OCI-LY1 (cell line): ENCODE measurements around the gene CDC14B.

Experiments used
- H2AFZ ChIP-seq: fragments of 200-600 bp; sonication (generic), shearing (Covaris generic); 2 replicates; pipeline ENCODE4 v1.6.0; 2014; ENCODE audit warnings: antibody characterized with exemption, mild to moderate bottlenecking, low read length
- H3F3A ChIP-seq: fragments of 200-600 bp; sonication (generic), shearing (Covaris generic); 2 replicates; pipeline ENCODE4 v1.6.0; 2014; ENCODE audit warnings: mild to moderate bottlenecking, antibody characterized with exemption, low read length, moderate library complexity; ENCODE audit not compliant: insufficient read depth
- H3K27ac ChIP-seq: fragments of 200-600 bp; sonication (generic); 2 replicates; pipeline ENCODE4 v1.5.1; 2014; ENCODE audit warnings: low read length, mixed run types, mild to moderate bottlenecking, low read depth; ENCODE audit not compliant: poor library complexity, severe bottlenecking
- H3K27me3 ChIP-seq: fragments of 200-600 bp; sonication (generic); 2 replicates; pipeline ENCODE4 v1.6.0; 2014; ENCODE audit warnings: antibody characterized with exemption, mild to moderate bottlenecking, low read length, moderate library complexity; ENCODE audit not compliant: insufficient read depth
- H3K36me3 ChIP-seq: fragments of 200-600 bp; sonication (generic); 2 replicates; pipeline ENCODE4 v1.6.1; 2014; ENCODE audit warnings: mild to moderate bottlenecking, antibody characterized with exemption, low read length, moderate library complexity, mixed read lengths; ENCODE audit not compliant: insufficient read depth
- H3K4me1 ChIP-seq: fragments of 200-600 bp; sonication (generic); 2 replicates; pipeline ENCODE4 v1.5.1; 2014; ENCODE audit warnings: mild to moderate bottlenecking, low read length, moderate library complexity; ENCODE audit not compliant: insufficient read depth, severe bottlenecking
- H3K4me2 ChIP-seq: fragments of 200-600 bp; sonication (generic), shearing (Covaris generic); 2 replicates; pipeline ENCODE4 v1.6.1; 2014; ENCODE audit warnings: low read length
- H3K4me3 ChIP-seq: fragments of 200-600 bp; sonication (generic); 2 replicates; pipeline ENCODE4 v1.5.1; 2014; ENCODE audit warnings: low read length, low read depth, mild to moderate bottlenecking, mixed read lengths; ENCODE audit not compliant: poor library complexity, severe bottlenecking
- H3K79me2 ChIP-seq: fragments of 200-600 bp; shearing (Covaris generic); 2 replicates; pipeline ENCODE4 v1.6.1; 2016; ENCODE audit warnings: mixed run types, low read length, mixed read lengths; ENCODE audit not compliant: insufficient read depth
- H3K9ac ChIP-seq: fragments of 200-600 bp; sonication (generic), shearing (Covaris generic); 2 replicates; pipeline ENCODE4 v1.6.1; 2014; ENCODE audit warnings: mild to moderate bottlenecking, low read length, mixed read lengths
- H3K9me2 ChIP-seq: fragments of 200-600 bp; sonication (generic), shearing (Covaris generic); 2 replicates; pipeline ENCODE4 v1.6.1; 2014; ENCODE audit warnings: low read depth, mild to moderate bottlenecking, low read length, mixed read lengths
- H3K9me3 ChIP-seq: fragments of 200-600 bp; shearing (Covaris generic); 2 replicates; pipeline ENCODE4 v1.6.1; 2014; ENCODE audit warnings: low read length, mixed read lengths
- H4K20me1 ChIP-seq: fragments of 200-600 bp; sonication (generic), shearing (Covaris generic); 2 replicates; pipeline ENCODE4 v1.6.0; 2016; ENCODE audit warnings: mild to moderate bottlenecking, low read length; ENCODE audit not compliant: insufficient read depth
- CTCF ChIP-seq: fragments of 200-600 bp; sonication (generic), shearing (Covaris generic); IDR thresholded peaks from 2 replicates; pipeline ENCODE4 v1.5.1; 2017; ENCODE audit warnings: mild to moderate bottlenecking, antibody characterized with exemption, low read length, moderate library complexity, mixed read lengths
- EZH2 ChIP-seq: fragments of 200-600 bp; sonication (generic), shearing (Covaris generic); IDR thresholded peaks from 2 replicates; pipeline ENCODE4 v1.8.0; 2017; ENCODE audit warnings: borderline replicate concordance, mixed run types, mild to moderate bottlenecking, antibody characterized with exemption, low read length, moderate library complexity, mixed read lengths

CDC14B gene

GRCh38 chr9:96478829-96479371, 140.7 kb downstream of the CDC14B start:
- Histone ChIP-seq H3K4me2 (no peak overlapping the region), H3K79me2 (no peaks in the 10 kb centered on the region), H3K9me2 (no peaks in the 10 kb centered on the region), H3F3A (no peaks in the 10 kb centered on the region), H3K36me3 (no peaks in the 10 kb centered on the region), H3K27ac (no peak overlapping the region), H3K9me3 (no peaks in the 10 kb centered on the region), H4K20me1 (no peaks in the 10 kb centered on the region), H3K4me1 (peaks cover 3% of the 10 kb centered on the region), H2AFZ (no peak overlapping the region), H3K27me3 (no peaks in the 10 kb centered on the region), H3K4me3 (no peak overlapping the region), H3K9ac (no peak overlapping the region)
- TF ChIP-seq CTCF (no peak), EZH2 (no peak)

DNA sequence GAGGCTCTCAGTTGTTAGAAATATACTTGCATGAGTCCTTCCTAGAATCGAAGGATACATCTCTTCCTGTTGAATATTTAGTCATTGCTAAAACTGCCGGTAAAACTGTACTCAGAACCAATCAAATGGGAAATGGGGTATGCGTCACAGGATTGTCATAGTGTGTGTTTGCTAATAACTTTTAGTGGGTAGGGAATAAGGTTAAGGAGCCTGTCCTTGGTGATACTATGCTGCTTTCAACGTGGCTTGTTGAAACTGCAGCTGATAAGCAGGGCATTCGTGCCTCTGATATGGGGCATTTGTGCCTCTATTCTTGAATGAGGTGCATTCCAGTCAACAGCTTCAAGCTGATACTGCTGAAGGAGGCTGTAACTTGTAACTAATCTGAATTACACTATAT, 143.1 kb downstream of the CDC14B start:
- TF ChIP-seq EZH2: no peak
- Histone ChIP-seq H3K79me2 (no peaks in the 10 kb centered on the region), H3K4me3 (no peak overlapping the region), H3K9ac (no peak overlapping the region), H3K36me3 (no peaks in the 10 kb centered on the region), H4K20me1 (no peaks in the 10 kb centered on the region), H3F3A (no peaks in the 10 kb centered on the region), H2AFZ (no peak overlapping the region), H3K4me2 (no peak overlapping the region), H3K27ac (no peak overlapping the region), H3K9me2 (no peaks in the 10 kb centered on the region), H3K27me3 (no peaks in the 10 kb centered on the region), H3K4me1 (no peaks in the 10 kb centered on the region), H3K9me3 (no peaks in the 10 kb centered on the region)

DNA sequence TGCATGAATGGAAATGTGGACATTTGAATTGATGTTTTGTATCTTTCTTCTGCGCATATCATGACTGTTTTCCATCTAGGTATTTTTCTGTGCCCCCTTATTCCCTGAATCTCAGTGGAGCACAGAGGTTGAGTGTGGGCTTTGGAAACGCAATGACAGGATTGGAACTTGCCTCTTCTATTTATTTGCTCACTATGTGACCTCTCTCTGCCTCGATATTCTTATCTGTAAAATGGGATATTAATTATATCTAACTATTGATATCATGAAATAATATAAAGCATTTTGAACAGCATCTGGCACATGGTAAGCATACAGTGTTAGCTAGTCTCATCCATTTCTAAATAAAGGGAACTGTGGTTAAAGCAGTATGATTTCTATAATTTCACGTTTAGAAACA, 143.6 kb downstream of the CDC14B start:
- Histone ChIP-seq H3K27ac (no peak overlapping the region), H3K4me3 (no peak overlapping the region), H2AFZ (no peak overlapping the region), H3K4me2 (no peak overlapping the region), H3K79me2 (no peaks in the 10 kb centered on the region), H3K9me2 (no peaks in the 10 kb centered on the region), H3K9me3 (no peaks in the 10 kb centered on the region), H3K9ac (no peak overlapping the region), H3K4me1 (no peaks in the 10 kb centered on the region), H4K20me1 (no peaks in the 10 kb centered on the region), H3F3A (no peaks in the 10 kb centered on the region), H3K36me3 (0 out of 2 replicates have a peak, but pooled peaks cover 3% of the 10 kb centered on the region), H3K27me3 (no peaks in the 10 kb centered on the region)
- TF ChIP-seq CTCF (no peak), EZH2 (no peak)

- Histone ChIP-seq H3K9me3 (no peaks in the 10 kb centered on the region), H4K20me1 (no peaks in the 10 kb centered on the region), H3K36me3 (peaks cover 3% of the 10 kb centered on the region; the same call in 1 of the 2 replicates), H3K27me3 (no peaks in the 10 kb centered on the region), H3K4me1 (no peaks in the 10 kb centered on the region), H2AFZ (no peak overlapping the region), H3K79me2 (no peaks in the 10 kb centered on the region), H3K9me2 (no peaks in the 10 kb centered on the region), H3F3A (no peaks in the 10 kb centered on the region), H3K27ac (no peak overlapping the region), H3K4me3 (no peak overlapping the region), H3K4me2 (no peak overlapping the region), H3K9ac (no peak overlapping the region)
- TF ChIP-seq EZH2 (no peak), CTCF (no peak)
These were observed 151.9 kb downstream of the CDC14B start for GRCh38 chr9:96467784-96468183.
